Right lobe of liver (tissue), 6 donors: ENCODE results near the gene UBE2J2. TPM values are rescaled to one million over a fixed set of nuclear protein-coding genes. Genes with fewer than 3 reads are reported as not detected.

Experiments
- ATAC-seq, 4 donors: fragments of 200-7000 bp; cut with Tn5 transposase; one replicate each; pipeline ENCODE4 v1.9.1; 2020; ENCODE audit warnings: mild to moderate bottlenecking in 4 of 4, moderate library complexity in 4 of 4
- DNase-seq, 3 donors: peaks; one replicate each; pipeline ENCODE4 v3.0.0-alpha.2; 2020
- H3K27ac ChIP-seq, 3 donors: fragments of 200-600 bp; one replicate each; pipeline ENCODE4 v1.8.0; 2022
- H3K27me3 ChIP-seq, 2 donors: fragments of 200-600 bp; one replicate each; pipeline ENCODE4 v1.8.0; 2022
- H3K36me3 ChIP-seq, 4 donors: fragments of 200-600 bp; sonication (generic) in 1 of 4; one replicate each; pipeline versions ENCODE4 v1.5.1 to v1.8.0; 2017 to 2022; ENCODE audit warnings: control low read depth in 1 of 4
- H3K4me1 ChIP-seq, 4 donors: fragments of 200-600 bp; sonication (generic) in 1 of 4; one replicate each; pipeline versions ENCODE4 v1.5.1 to v1.8.0; 2017 to 2022; ENCODE audit warnings: control low read depth in 1 of 4
- H3K4me3 ChIP-seq, 3 donors: fragments of 200-600 bp; one replicate each; pipeline ENCODE4 v1.8.0; 2022
- H3K9me3 ChIP-seq, 4 donors: fragments of 200-600 bp; sonication (generic) in 1 of 4; one replicate each; pipeline versions ENCODE4 v1.5.1 to v1.8.0; 2017 to 2022; ENCODE audit warnings: control low read depth in 1 of 4
- POLR2A ChIP-seq: fragments of 450-650 bp; IDR thresholded peaks from one replicate; pipeline ENCODE4 v1.6.1; 2017; ENCODE audit warnings: antibody characterized with exemption, mild to moderate bottlenecking
- WGBS: methylation state at CpG from one replicate; pipeline ENCODE4 v1.1.6; 2018; ENCODE audit warnings: low coverage, low lambda C conversion rate; ENCODE audit not compliant: insufficient coverage; ENCODE audit errors: missing lambda C conversion rate; 5-methylcytosine and 5-hydroxymethylcytosine counted together
- intact Hi-C, 2 donors: fragments of 100-400 bp; cut with DNase I; formaldehyde crosslinking; loops; one replicate each; pipeline versions ENCODE4 v1.11.2 to v1.14.1; 2022
- total RNA-seq, 6 experiments: library from RNA; depleted of rRNA in 2 of 6; stranded (reverse); fragments of >200 nt in 2 of 6; fragmentation: NEBNext Ultra II Directional in 3 of 6; extraction: Animal tissue kit (Norgen Biotek cat#: 25700) in 3 of 6; gene quantifications; one replicate each; pipeline versions ENCODE4 v1.1.0 to v1.2.4, GENCODE V29; 2016 to 2023
- TF ChIP-seq, protein P1 (sequence below), 4 donors: fragments of 200-600 bp in 3 of 4; fragments of 450-650 bp in 1 of 4; IDR thresholded peaks; one replicate each; pipeline versions ENCODE4 v1.5.1 to v1.8.0; 2016 to 2022; ENCODE audit warnings: antibody characterized with exemption in 4 of 4, mild to moderate bottlenecking in 2 of 4
- donor health status: DM: no; HTN: yes; CAD: no.
- donor health status: DM: no; HTN: no; CAD: no.
- donor health status: DM: no; HTN: no; CAD: no.
- donor health status: DM: no; HTN: yes; CAD: no.
- donor health status: DM: no; HTN: yes; CAD: no.

The UBE2J2 gene
- total RNA-seq, 6 experiments from 2014 or later: 25.5 to 30.6 (median 26.9) TPM

DNA sequence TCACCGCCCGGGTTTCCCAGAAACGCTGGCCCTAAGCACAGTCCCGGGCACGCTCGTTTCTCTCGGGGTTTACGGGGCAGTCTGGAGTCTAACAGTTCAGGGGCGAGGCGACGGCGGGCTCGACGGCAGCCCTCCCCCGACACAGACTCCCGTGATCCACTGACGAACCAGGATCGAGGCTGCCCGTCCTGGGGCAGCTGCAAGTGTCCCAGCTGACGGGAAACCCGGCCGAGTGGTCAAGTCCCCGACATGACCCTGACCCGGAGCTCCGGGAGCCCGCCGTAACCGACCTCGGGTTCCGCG is 494 bp downstream of the UBE2J2 start:
- H3K27ac ChIP-seq: peak overlapping the region; percentile 47 to 74 (median 60)
- no CpG with 5 or more reads among the region's 31 CpGs for WGBS
- ATAC-seq (no peak), DNase-seq (peak in 2 of 3 donors; percentile 50 to 64)
- H3K4me3 ChIP-seq: peak overlapping the region; percentile 82 to 97 (median 91)
- no peaks in the 10 kb centered on the region for H3K27me3 ChIP-seq
- no peak for TF ChIP-seq POLR2A
- TF ChIP-seq, protein P1, sequence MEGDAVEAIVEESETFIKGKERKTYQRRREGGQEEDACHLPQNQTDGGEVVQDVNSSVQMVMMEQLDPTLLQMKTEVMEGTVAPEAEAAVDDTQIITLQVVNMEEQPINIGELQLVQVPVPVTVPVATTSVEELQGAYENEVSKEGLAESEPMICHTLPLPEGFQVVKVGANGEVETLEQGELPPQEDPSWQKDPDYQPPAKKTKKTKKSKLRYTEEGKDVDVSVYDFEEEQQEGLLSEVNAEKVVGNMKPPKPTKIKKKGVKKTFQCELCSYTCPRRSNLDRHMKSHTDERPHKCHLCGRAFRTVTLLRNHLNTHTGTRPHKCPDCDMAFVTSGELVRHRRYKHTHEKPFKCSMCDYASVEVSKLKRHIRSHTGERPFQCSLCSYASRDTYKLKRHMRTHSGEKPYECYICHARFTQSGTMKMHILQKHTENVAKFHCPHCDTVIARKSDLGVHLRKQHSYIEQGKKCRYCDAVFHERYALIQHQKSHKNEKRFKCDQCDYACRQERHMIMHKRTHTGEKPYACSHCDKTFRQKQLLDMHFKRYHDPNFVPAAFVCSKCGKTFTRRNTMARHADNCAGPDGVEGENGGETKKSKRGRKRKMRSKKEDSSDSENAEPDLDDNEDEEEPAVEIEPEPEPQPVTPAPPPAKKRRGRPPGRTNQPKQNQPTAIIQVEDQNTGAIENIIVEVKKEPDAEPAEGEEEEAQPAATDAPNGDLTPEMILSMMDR (IDR thresholded peaks at IDR 0.05): no peak
- H3K4me1 ChIP-seq: peaks cover 0 to 22% (median 10%) of the 10 kb centered on the region in 4 donors
- intact Hi-C loops: no loop called here
- H3K36me3 ChIP-seq: no peaks in the 10 kb centered on the region
- H3K9me3 ChIP-seq: no peaks in the 10 kb centered on the region

DNA sequence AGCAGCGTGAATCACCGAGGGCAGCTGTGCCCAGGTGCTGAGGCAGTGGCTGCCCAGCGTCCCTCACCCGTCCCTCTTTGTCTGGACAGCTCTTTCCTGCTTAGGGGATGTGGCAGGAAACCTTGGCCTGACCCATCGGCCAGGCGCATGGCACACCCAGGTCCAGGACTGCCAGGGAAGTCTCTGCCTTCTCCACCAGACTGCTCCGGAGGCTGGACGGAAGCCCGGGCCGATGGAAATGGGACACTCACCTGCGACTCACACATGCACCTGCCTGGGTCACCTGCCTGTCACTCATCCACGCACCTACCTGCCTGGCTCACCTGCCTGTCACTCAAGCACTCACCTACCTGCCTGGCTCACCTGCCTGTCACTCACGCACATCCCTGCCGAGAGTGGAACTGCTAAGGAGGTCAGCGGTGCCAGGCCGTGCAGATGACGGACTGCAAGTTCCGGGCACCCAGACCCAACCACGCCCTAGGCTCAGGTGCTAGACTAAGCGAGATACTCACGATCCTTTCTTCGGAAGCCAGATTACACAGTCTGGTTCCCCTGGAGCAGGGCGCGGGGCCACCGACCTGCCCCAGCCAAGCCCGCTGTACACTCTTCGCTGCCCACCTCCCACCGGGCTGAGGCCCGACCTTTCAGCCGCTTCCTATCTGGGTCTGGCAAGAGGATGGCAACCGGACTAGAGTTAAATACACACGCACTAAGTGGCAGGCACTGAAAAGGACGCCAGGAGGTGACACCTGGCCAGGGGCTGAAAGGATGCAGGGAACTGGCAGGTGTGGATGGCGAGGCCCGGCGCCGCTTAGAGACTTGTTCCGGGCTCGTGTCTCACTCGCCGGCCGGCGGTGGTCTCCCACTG is 1.1 kb downstream of the UBE2J2 start:
- H3K4me1 ChIP-seq: peaks cover 0 to 22% (median 10%) of the 10 kb centered on the region in 4 donors
- 7% methylated on average over 26 of the region's 43 CpGs for WGBS
- DNase-seq (peak in 2 of 3 donors; percentile 49 to 57), ATAC-seq (peak in 1 of 4 donors; percentile 17)
- TF ChIP-seq, protein P1 (IDR thresholded peaks at IDR 0.05): no peak
- TF ChIP-seq POLR2A: no peak
- intact Hi-C loops: no loop called here
- peak overlapping the region; percentile 82 to 97 (median 91) for H3K4me3 ChIP-seq
- H3K27me3 ChIP-seq: no peaks in the 10 kb centered on the region
- no peaks in the 10 kb centered on the region for H3K9me3 ChIP-seq
- peaks cover 0 to 2% (median 0%) of the 10 kb centered on the region in 4 donors for H3K36me3 ChIP-seq
- peak overlapping the region; percentile 47 to 74 (median 60) for H3K27ac ChIP-seq

DNA sequence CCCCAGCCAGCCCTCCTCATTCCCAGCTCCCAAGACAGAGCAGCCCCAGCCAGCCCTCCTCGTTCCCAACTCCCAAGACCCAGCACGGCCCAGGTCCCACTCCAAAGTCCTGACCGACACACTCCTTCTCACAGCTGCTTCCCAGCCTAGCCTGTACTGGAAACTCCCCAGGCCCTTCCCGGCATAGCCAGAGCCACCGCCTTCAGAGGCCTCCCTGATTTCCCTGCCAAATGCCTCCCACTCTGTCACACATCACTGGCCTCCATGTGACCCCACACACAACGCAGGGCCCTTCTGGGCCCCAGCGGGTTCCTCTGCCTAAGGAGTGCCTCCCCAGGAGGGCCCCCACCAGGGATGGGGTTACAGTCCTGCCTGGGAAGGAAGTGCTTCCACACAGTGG is 2.8 kb downstream of the UBE2J2 start:
- intact Hi-C loops: no loop called here
- H3K36me3 ChIP-seq: peaks cover 0 to 8% (median 1%) of the 10 kb centered on the region in 4 donors
- no peak overlapping the region for H3K4me3 ChIP-seq
- WGBS: 87% methylated on average over 3 of the region's 7 CpGs
- ATAC-seq (no peak), DNase-seq (no peak)
- H3K9me3 ChIP-seq: no peaks in the 10 kb centered on the region
- H3K27ac ChIP-seq: no peak overlapping the region
- H3K27me3 ChIP-seq: no peaks in the 10 kb centered on the region
- peaks cover 0 to 22% (median 10%) of the 10 kb centered on the region in 4 donors for H3K4me1 ChIP-seq
- no peak for TF ChIP-seq POLR2A
- TF ChIP-seq, protein P1 (IDR thresholded peaks at IDR 0.05): no peak

DNA sequence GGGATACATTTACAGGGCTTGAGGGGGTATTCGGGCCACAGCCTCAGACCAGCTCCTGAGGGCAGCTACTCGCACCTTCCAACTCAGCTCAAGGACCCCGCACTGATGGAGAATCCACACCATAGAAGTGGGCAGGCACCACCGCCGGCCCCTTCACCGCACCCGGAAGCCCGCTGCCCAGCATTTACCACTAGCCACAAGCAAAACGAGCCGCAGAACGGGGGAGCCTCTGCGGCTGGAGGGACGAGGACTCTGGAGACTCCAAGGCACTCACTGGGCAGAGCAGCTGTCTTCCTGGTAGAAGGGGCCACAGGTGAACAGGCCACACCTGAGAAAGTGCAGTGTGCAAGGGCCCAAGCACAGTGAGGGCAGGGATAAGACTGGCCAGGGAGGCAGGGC is 5.4 kb downstream of the UBE2J2 start:
- Histone ChIP-seq H3K27me3 (no peaks in the 10 kb centered on the region), H3K4me3 (no peak overlapping the region), H3K4me1 (peaks cover 0 to 22% (median 10%) of the 10 kb centered on the region in 4 donors), H3K27ac (no peak overlapping the region), H3K9me3 (no peaks in the 10 kb centered on the region), H3K36me3 (peaks cover 0 to 26% (median 4%) of the 10 kb centered on the region in 4 donors)
- intact Hi-C loops: loop anchor here in 1 of 2 donors (10.0 kb wide), 1 partner anchor 143 kb away; no protein-coding TSS in a partner anchor
- no CpG with 5 or more reads among the region's 13 CpGs for WGBS
- DNase-seq: no peak
- ATAC-seq: no peak
- TF ChIP-seq, protein P1 (IDR thresholded peaks at IDR 0.05): no peak
- no peak for TF ChIP-seq POLR2A
